Vagina (tissue), 2 donors: ENCODE results near the gene CA5A.
"Not testable (repeated sequence)": the region's sequence is repeated elsewhere in the genome, so short reads cannot be mapped to it uniquely, and the experiment has no call there.

Experiments used
- POLR2A ChIP-seq, 2 donors: fragments of 450-650 bp; IDR thresholded peaks; one replicate each; pipeline ENCODE4 v1.6.1; 2017; ENCODE audit warnings: antibody characterized with exemption in 2 of 2, mild to moderate bottlenecking in 2 of 2, moderate library complexity in 2 of 2
- POLR2AphosphoS5 ChIP-seq, 2 donors: sonication (generic); formaldehyde crosslinking; IDR thresholded peaks; one replicate each; pipeline ENCODE4 v1.9.0; 2017; ENCODE audit warnings: antibody characterized with exemption in 2 of 2, mild to moderate bottlenecking in 2 of 2, low read depth in 1 of 2; ENCODE audit not compliant: insufficient read depth in 1 of 2
- TF ChIP-seq, protein P1 (sequence below), 3 experiments: fragments of 450-650 bp in 2 of 3; fragments of 200-600 bp in 1 of 3; sonication (generic) in 1 of 3; IDR thresholded peaks; one replicate each; pipeline ENCODE4 v1.5.1; 2017 to 2019; ENCODE audit warnings: antibody characterized with exemption in 3 of 3, mild to moderate bottlenecking in 2 of 3, moderate library complexity in 2 of 3

DNA sequence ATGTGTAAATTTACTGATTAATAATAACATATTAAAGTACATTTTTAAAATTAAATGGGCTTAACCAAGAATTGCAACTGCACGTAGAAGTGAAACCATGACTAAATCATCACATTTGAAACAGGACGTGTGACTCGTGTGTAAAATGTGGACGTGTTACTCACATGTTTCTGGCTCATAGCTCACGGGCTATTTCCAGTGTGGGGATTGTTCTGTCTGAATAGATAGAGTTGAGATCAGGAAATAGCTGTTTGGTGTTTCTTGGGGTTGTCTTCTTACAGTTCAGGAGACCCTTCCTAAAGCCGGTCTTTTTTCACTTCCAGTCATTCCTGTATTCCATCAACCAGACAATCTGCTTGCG, 47.4 kb upstream of the CA5A start:
- TF ChIP-seq, protein P1, sequence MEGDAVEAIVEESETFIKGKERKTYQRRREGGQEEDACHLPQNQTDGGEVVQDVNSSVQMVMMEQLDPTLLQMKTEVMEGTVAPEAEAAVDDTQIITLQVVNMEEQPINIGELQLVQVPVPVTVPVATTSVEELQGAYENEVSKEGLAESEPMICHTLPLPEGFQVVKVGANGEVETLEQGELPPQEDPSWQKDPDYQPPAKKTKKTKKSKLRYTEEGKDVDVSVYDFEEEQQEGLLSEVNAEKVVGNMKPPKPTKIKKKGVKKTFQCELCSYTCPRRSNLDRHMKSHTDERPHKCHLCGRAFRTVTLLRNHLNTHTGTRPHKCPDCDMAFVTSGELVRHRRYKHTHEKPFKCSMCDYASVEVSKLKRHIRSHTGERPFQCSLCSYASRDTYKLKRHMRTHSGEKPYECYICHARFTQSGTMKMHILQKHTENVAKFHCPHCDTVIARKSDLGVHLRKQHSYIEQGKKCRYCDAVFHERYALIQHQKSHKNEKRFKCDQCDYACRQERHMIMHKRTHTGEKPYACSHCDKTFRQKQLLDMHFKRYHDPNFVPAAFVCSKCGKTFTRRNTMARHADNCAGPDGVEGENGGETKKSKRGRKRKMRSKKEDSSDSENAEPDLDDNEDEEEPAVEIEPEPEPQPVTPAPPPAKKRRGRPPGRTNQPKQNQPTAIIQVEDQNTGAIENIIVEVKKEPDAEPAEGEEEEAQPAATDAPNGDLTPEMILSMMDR (IDR thresholded peaks at IDR 0.05): not testable (repeated sequence)
- not testable (repeated sequence) for TF ChIP-seq POLR2A (IDR thresholded peaks at IDR 0.05); POLR2AphosphoS5 (IDR thresholded peaks at IDR 0.05; ENCODE audit: insufficient read depth in 1 of 2, low read depth in 1 of 2)
